GDM1 (cell line): ENCODE measurements around the gene SRR.

Source experiments
- DNase-seq: peaks from one replicate; lab custom pipeline; 2025; lab: John Stamatoyannopoulos, UW

The SRR gene

DNA sequence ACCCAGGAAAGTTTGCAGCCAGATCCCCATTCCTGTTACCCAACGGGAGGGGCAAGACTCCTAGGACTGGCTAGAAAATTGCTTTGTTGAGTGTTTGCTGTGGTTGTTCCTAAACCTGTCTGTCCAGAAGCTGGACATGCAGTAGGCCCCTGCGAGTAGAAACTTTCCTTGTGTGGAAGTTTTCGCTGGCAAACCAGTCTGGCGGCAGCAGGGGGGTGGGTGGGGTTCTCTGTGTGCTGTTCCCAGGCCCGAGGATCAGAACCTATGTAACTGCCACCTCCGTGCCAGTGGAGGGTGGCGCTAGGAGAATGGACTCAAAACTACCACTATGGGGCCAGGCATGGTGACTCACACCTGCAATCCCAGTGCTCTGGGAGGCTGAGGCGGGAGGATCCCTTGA, 42.7 kb downstream of the SRR start:
- no peak for DNase-seq

DNA sequence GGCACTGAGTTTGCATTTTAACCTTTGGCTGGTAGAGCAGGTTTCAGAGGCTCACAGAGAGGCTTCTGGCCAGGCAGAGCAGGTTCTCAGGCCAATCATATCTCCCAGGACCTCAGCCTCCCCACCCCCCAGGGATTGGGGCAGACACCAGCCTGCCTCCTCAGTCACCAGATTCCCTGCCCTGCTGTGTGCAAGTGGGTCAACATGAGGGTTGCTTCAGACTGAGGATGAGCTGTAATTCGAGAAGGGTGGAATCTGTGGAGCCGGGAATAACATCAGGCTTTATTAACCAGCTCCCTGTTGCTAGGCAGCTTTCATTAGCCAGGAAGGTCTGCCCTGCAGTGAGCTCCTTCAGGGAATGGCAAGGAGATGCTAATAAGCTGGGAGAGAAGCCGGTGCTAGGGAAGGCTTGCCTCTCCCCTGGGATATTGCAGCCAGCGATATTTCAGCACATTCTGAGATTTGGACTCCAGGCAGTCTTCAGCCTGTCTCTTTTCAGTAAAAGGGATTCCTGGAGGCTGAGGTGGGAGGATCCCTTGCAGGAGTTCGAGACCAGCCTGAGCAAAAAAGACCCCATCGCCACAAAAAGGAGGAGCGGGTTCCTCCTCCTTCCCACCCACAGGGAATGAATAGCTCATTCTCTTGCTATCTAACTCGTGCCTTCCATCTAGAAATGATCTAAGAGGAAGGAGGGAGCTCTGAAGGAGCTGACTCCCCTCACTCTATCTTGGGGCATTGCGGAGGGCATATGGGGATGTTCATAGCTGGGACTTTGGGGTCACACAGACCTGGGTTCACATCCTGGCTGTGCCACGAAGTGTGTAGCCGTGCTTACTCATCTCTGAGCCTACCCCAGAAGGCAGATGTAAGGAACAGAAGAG, 44.3 kb downstream of the SRR start:
- no peak for DNase-seq

DNA sequence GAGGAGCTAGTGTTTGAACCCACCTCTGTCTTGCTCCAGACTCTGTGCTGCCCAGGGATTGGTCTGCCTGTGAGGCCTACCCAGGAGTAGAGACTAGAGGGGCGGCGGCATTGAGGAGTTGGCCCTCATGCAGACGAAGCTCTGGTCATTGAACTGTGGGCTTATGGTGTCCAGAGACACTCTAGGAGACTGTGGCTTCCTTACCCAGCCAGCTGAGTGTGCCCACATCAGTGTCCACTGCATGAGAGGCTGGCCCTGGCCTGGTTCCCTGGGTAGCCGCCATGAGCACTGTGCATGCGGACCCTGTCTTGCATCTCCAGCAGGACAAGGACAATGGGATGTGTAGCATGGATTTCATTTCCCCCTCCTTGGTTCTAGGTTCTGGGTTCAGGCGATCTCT, 47.5 kb downstream of the SRR start:
- DNase-seq, result no peak

DNA sequence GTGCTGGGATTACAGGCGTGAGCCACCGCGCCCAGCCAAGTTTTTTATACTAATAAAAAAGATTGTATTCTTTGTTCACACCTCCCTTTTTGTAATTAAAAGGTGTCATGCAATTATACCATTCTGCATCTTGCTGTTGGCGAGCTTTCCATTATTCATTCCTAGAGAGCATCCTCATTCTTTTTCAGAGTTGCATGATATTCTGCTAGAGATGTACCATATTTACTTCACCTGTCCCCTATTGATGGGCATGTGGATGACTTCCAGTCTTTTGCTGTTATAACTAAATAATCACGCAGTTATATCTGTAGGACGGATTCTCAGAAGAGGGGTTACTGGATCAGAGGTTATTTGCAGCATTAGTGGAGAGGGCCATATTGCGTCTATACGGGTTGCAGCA, 50.6 kb downstream of the SRR start:
- DNase-seq, result no peak

DNA sequence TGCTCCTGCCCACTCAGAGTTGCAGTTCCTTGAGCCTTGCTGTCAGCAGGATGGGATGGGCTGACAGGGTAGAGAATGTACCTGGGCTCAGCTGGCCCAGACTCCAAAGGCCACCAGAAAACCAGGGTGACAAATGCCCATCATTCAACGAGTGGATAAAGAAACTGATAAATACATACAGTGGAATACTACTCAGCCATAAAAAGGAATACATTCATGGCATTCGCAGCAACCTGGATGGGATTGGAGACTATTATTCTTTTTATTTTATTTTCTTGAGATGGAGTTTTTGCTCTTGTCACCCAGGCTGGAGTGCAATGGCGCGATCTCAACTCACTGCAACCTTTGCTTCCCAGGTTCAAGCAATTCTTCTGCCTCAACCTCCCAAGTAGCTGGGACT, 53.5 kb downstream of the SRR start:
- DNase-seq, result no peak

DNA sequence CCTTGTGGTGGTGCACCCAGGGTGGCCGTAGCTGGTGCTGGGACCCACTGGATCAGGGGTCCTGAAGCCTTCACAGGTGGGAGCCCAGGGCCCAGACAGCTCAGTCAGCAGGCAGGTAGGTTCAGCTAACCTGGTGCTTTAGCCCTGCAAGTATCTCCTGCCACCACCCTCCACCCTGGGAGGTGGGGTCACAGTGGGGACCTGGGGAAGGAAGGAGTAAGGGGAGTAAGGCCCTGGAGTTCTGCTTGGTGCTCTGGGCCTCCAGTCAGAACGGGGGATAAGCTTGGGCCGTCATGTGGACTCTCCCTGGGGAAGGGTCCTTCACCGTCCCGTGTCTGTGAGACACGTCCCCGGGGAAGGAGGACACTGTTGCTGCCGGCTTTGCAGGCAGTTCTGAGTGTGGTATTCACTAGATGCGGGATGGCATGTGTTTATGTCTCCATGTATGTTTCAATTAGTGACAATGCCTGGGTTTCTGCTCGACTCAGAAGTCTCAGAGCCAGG, 54.2 kb downstream of the SRR start:
- DNase-seq, result no peak

DNA sequence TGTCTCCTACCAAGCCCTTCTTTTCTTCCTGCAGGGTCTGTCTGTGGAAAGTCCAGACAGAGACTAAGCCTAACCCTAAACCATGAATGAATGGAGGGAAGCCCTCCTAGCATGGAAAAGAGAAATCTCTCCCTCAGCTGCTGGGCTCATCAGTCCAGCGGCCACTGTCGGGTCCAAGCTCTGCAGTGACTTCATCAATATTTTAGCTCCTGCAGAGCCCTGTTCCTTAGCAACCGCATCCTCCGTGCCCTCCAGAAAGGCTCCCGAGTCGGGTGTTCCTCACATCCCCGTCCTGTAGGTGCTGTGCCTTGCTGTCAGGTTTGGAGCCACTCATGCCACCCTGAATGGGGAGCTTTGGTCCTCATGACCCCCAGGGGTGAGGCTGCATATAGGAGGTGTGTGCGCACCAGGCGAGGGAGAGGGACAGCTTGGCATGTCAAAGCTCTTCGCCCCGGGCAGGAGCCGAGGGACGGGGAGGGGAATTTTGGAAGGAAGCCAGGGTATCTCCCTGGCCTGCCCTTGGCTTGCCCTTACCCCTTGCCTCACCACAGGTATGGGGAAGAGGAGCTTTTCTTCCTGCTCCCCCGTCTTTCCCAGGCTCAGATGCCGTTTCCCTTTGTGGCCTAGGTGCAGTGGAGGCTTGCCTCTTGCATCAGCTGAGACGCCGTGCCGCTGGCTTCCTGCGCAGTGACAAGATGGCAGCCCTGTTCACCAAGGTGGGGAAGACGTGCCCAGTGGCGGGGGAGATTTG, 57.4 kb downstream of the SRR start:
- DNase-seq, result no peak

DNA sequence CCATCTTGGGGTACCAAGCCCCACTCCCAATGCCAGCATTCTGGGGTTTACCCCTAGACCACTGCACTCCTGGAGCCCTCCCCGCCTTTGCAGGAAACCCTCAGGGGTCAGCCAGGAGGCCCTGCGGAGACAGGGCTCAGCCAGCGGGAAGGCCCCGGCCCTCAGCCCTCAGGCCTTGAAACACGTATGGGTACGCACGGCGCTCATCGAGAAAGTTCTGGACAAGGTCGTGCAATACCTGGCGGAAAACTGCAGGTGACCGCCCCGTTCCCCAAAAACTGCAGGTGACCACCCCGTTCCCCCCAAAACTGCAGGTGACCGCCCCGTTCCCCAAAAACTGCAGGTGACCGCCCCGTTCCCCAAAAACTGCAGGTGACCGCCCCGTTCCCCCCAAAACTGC, 58.3 kb downstream of the SRR start:
- no peak for DNase-seq

DNA sequence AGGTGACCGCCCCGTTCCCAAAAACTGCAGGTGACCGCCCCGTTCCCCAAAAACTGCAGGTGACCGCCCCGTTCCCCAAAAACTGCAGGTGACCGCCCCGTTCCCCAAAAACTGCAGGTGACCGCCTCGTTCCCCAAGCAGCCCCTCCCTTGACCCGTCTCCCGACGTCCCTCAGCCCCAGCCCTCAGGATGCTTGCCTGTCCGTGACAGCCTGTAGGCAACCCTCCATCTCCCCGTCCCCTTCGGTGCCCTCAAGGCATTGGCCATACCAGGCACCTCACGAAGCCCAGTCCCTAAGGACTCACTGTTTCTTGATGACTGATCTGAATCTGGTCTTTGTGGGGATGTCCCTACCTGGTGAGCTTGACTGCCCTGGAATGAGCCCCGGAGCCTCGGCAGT, 58.7 kb downstream of the SRR start:
- no peak for DNase-seq

DNA sequence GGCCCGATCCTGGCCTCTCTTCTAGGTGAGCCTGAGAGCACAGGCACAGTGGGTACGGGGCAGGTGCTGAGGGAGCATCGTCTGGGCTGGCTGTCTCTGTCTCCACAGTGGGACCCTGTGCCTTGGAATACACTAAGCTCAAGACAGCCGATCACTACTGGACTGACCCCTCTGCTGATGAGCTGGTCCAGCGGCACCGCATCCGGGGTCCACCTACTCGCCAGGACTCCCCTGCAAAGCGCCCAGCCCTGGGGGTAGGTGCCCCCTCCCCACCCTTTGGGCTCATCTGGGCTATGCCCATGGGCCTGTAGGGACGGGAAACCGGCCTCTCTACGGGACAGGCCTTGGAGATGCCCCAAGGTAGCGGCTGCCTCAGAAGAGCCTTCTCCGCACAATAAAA, 59.1 kb downstream of the SRR start:
- DNase-seq, result no peak

DNA sequence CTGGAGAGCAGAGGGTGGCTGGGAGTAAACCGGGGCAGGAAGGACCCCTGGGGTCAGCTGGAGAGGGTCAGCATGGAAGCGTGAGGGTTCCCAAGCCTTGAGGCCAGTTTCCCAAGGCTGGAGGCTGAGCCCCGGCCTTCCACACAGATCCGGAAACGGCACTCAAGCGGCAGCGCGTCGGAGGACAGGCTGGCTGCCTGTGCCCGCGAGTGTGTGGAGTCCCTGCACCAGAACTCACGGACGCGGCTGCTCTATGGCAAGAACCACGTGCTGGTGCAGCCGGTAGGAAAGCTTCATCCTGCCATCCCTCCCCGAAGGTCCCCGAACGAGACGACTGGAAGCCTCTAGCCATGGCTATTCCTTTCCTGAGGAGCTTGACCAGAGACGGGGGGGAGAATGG, 59.6 kb downstream of the SRR start:
- DNase-seq, result no peak

DNA sequence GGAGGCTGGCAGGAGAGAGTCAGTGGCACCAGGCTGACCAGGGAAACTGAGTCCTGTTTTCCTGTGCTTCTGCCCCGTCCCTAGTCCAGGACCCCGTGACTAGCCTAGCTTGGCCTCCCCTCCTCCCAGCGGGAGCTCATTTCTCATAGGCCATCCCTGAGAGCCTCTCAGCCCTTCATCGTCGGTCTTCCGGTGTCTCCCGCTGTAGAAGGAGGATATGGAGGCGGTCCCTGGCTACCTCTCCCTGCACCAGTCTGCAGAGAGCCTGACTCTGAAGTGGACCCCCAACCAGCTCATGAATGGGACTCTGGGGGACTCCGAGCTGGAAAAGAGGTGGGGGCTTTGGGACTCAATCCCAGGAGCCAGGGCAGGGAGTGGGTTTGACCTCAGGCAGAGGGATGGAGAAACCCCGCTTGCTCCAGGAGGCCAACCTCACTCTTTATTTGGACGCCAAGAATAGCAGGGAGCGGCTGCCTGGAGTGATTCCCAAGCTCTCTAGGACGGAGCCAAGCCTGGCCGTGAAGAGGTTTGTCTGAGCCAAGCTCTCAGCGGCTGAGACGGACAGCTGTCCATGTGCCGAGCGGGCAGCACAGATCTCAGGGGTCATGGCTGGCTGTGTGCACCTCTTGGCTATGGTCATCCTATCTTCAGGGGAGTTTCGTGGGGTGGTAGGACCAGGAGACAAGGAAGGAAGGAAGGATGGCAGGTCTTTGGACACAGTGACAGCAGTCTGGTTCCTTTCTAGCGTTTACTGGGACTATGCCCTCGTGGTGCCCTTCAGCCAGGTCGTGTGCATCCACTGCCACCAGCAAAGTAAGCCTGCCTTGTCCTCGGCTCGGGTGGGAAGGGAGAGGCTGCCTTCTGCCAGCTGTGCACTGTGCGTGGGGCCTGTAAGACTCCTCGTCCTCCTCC, 60.4 kb downstream of the SRR start:
- no peak for DNase-seq

DNA sequence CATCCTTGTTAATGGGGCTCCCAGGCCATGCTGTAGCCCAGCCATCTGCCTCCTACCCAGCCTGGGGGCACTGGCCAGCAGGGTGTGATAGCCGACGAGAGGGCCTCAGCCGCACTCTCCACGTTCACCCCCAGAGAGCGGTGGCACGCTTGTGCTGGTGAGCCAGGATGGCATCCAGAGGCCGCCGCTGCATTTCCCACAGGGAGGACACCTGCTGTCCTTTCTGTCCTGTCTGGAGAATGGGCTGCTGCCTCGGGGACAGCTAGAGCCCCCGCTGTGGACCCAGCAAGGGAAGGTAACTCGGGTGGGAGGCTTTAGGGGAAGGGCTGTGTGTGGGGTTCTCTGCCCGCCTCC, 61.0 kb downstream of the SRR start:
- DNase-seq, result no peak

DNA sequence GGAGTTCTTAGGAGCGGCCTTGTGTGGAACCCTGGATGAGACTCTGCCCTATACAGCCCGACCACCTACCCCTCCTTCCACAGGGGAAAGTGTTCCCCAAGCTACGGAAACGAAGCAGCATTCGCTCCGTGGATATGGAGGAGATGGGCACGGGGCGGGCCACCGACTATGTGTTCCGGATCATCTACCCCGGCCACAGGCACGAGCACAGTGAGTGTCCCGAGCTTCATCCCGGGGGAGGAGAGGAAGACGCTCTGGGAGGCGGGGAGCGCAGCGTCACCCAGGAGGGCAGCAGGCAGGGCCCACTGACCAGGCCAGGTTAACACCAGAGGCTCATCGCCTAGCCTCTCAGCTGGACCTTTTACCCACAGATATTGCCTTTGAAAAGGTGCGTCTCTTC, 61.4 kb downstream of the SRR start:
- no peak for DNase-seq

DNA sequence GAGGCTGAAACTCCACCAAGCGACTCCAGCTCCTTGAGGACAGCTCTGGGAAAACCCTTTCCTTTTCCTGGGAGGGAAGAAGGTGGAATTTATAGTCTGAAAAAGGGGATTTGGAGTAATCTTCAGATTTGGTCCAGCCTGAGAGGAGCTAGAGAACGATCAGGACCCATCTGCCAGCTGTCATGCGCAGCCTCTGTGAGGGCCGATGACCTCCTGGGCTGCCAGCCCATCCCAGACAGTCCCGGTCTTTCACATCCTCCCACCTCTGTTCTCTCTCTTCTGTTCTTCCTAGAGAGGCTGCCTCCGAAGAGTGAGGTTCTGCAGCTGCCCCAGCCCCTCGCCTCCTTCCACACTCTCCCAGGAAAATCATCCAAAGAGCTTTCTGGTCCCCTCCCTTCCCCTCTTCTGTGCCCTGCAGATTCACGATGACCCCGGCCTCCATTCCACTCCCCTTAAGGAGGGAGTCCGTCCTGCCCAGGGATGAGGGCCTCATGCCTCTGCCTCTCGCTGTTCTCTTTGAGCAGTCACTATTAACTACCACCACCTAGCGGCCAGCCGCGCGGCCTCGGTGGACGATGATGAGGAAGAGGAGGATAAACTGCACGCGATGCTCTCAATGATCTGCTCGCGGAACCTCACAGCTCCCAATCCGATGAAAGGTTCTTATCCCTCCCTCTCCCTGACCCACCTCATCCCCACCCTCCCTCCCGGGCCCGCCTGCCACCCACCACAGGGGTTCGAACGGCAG, 63.2 kb downstream of the SRR start:
- no peak for DNase-seq

DNA sequence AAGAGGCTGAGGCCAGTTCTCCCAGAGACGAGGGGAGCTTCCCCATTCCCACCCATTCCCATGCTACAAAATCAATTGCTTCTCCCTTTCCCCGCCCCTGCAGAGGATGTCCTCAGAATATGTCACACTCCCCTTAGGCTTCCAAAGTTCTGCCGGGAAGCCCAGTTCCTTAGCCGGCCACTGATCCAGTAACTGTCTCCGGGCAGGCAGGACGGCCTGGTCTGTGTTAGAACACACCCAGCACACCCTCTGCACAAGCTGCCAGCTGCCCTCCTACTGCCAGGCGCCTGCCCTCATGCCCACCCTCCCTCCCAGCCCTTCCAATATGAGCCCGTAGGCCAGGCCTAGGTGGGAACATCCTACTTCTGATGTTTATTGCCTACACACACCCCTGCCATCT, 64.6 kb downstream of the SRR start:
- DNase-seq, result no peak

DNA sequence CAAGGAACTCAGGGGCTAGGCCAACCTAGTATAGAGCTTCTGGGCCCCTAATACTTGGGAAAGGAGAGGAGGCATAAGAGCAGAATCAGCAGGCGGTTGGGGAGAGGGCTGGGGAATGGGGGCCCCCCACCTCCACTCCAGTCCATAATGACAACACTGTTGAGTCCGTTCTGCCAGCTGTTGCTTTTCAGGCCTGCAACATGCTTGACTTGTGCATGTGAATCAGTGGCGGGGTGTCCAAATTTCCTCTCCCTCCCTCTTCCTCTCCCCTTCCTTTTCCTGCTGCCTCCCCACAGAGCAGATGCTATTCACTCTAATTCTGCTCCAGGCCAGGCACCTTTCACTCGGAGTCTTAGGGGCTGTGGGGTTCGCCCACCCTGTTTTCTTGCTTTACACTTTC, 65.3 kb downstream of the SRR start:
- DNase-seq, result no peak

DNA sequence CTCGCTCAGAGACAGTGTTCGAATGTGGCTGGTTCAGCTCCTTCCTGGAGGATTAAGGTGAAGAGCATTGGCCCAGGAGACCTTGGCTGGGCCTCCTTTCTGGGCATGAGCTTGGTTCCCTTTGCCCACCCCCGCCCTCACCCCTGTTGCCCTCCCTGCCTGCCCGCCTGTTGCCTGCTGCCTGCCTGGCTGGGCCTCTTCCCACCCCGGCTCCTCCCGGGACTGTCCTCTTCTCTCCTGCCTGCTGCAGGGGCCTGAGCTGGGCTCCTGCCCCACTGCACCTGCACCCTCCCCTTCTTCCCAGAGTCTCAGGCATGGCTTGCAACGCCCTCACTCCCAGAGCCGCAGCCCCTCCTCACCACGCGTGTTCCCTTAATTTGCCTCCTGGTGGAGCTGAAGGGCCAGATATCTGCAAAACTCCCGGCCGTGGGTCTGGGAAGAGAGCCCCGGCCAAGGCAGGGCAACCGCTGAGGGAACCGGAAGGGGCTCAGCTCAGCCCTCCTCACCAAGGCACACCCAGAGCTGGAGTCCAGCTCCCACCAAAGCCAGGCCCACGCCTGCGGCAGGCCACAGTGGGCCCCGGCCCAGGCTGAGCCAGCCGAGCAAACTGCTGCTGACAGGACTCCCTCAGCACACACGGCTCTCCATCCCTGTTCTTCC, 65.9 kb downstream of the SRR start:
- no peak for DNase-seq

DNA sequence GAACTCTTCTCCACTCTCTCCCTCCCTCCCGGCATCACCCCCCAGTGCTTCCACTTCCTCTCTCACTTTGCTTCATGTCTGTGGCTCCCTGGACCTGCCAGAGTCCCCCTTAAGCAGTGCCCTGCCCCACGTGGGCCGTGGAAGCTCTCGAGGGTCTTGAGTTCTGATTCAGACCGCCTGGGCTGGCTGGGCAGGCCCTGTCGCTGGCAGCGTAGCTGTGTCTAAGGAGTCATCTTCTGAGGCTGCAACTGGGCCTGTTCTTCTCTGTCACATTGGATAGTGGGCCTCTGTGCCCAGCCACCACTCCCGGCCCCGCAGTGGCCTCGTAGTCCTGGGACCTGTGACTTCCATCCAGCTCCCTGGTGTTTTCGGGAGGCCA, 66.5 kb downstream of the SRR start:
- DNase-seq, result no peak

DNA sequence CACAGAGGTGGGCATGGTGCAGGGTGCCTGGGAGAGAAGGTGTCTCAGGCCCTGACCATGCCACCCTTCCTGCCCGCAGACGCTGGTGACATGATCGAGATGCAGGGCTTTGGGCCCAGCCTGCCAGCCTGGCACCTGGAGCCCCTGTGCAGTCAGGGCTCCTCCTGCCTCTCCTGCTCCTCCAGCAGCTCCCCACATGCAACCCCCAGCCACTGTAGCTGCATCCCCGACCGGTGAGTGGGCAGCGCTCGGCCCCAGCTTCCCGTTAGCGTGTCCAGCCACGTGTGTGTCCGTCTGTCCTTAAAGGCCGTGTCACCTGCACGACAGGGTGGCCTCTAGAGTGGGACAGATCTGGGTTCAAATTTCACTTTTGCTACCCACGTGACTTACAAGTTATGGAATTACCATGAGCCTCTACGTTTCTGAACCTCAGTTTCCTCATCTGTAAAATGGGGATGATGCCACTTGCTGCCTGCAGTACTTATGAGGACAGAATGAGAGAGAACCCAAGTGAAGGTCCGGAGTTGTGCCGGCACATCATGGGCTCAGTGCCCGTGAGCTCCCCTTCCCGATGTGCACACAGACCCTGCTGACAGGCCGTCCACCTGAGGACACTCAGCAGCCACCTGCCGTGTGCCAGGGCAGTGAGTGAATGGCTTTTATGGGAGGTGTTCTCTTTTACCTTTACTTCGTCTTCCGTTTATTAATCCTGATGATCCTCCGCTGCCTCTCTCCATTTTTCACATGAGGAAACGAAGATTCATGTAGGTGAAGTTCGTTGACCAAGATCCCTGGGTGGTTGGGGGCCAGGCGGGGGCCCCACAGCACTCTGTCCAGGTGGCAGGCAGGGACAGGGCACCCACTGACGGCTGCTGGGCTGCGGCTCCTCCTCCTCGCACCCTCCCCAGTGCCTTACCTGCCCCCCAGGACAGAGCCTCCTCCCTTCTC, 67.7 kb downstream of the SRR start:
- no peak for DNase-seq
